K562 (cell line): ENCODE data around the gene PHLDB3. TPM values are rescaled to one million over a fixed set of nuclear protein-coding genes. Genes with fewer than 3 reads are reported as not detected.

ENCODE experiments used
- ARNT ChIP-seq, 2 experiments: fragments of 450-650 bp; IDR thresholded peaks; 2 replicates each; pipeline ENCODE4 v1.6.1; 2016; ENCODE audit warnings: mild to moderate bottlenecking in 1 of 2
- ATF6 ChIP-seq: sonication (generic); formaldehyde crosslinking; IDR thresholded peaks from 2 replicates; pipeline ENCODE4 v1.4.0; 2020; ENCODE audit warnings: mild to moderate bottlenecking, missing genetic modification reagents
- BDP1 ChIP-seq: IDR thresholded peaks from 3 replicates; pipeline ENCODE4 v1.6.1; 2011; ENCODE audit not compliant: insufficient read length, insufficient read depth
- BRD4 ChIP-seq: fragments of 200-600 bp; sonication (generic); IDR thresholded peaks from 2 replicates; pipeline ENCODE4 v1.6.1; 2017; ENCODE audit warnings: inconsistent platforms
- CHCHD3 ChIP-seq: fragments of 250-450 bp; sonication (Bioruptor Pico); IDR thresholded peaks from 2 replicates; pipeline ENCODE4 v2.1.2; 2022; ENCODE audit warnings: mild to moderate bottlenecking
- FOXA3 ChIP-seq, 2 experiments: fragments of 450-650 bp in 1 of 2; sonication (generic) in 1 of 2; formaldehyde crosslinking; IDR thresholded peaks in 1 of 2; conservative IDR thresholded peaks in 1 of 2; 2 replicates each; pipeline versions ENCODE4 v1.4.0 to v1.8.0; 2020 to 2022; ENCODE audit warnings: mild to moderate bottlenecking in 2 of 2, missing genetic modification reagents in 1 of 2
- GABPB1 ChIP-seq: sonication (generic); formaldehyde crosslinking; IDR thresholded peaks from 2 replicates; pipeline ENCODE4 v1.8.0; 2022; ENCODE audit warnings: mild to moderate bottlenecking, missing genetic modification reagents
- GMEB1 ChIP-seq: fragments of 250-450 bp; sonication (Bioruptor Pico); IDR thresholded peaks from 2 replicates; pipeline ENCODE4 v1.4.0; 2020; ENCODE audit warnings: mild to moderate bottlenecking
- NEUROD1 ChIP-seq: fragments of 150-350 bp; IDR thresholded peaks from 2 replicates; pipeline ENCODE4 v1.6.1; 2014; ENCODE audit warnings: borderline replicate concordance, low read length, low read depth; ENCODE audit not compliant: partially characterized antibody
- POLR2G ChIP-seq: fragments of 200-400 bp; formaldehyde crosslinking; IDR thresholded peaks from 2 replicates; pipeline ENCODE4 v1.6.1; 2017; ENCODE audit warnings: low read depth, mild to moderate bottlenecking, antibody characterized with exemption, low read length, moderate library complexity
- SMARCB1 ChIP-seq: IDR thresholded peaks from 2 replicates; pipeline ENCODE4 v1.6.1; 2011; ENCODE audit warnings: improper control_type of control experiment, low read depth; ENCODE audit not compliant: insufficient read length
- SREBF2 ChIP-seq: sonication (generic); formaldehyde crosslinking; IDR thresholded peaks from 2 replicates; pipeline ENCODE4 v1.4.0; 2020; ENCODE audit warnings: mild to moderate bottlenecking, missing genetic modification reagents
- THRAP3 ChIP-seq: fragments of 450-650 bp; IDR thresholded peaks from 2 replicates; pipeline ENCODE4 v1.6.1; 2016; ENCODE audit warnings: mild to moderate bottlenecking, inconsistent platforms, borderline replicate concordance
- ZBTB8A ChIP-seq: fragments of 450-650 bp; IDR thresholded peaks from 2 replicates; pipeline ENCODE4 v1.6.1; 2018; ENCODE audit warnings: mild to moderate bottlenecking, moderate library complexity; ENCODE audit not compliant: partially characterized antibody
- ZNF695 ChIP-seq: fragments of 450-650 bp; formaldehyde crosslinking; IDR thresholded peaks from 2 replicates; pipeline ENCODE4 v1.4.0; 2020; ENCODE audit warnings: mild to moderate bottlenecking, moderate library complexity
- polyA plus RNA-seq, 8 experiments: library from polyadenylated mRNA; depleted of rRNA in 4 of 8; stranded (reverse) in 5 of 8; unstranded in 3 of 8; fragments of >200 nt; fragmentation: Nextera tagmentation in 2 of 8; fragmentation: Illumina TruSeq in 1 of 8; extraction: Ambion mirVana in 2 of 8; extraction: Trizol in 1 of 8; gene quantifications; 2 replicates each; pipeline versions ENCODE4 v1.2.1 to v1.2.3, GENCODE V29; 2011 to 2014; ENCODE audit warnings: inconsistent platforms in 1 of 8, missing spikeins in 1 of 8
- total RNA-seq, 7 experiments: library from RNA; depleted of rRNA in 6 of 7; stranded (reverse); fragments of >200 nt in 6 of 7; fragmentation: Illumina TruSeq in 2 of 7; extraction: Trizol in 2 of 7; gene quantifications; 2 replicates each; pipeline versions ENCODE4 v1.2.1 to v1.2.3, GENCODE V29; 2011 to 2021; ENCODE audit warnings: low replicate concordance in 1 of 7
- TF ChIP-seq, protein P1 (sequence below): fragments of 200-800 bp; sonication (Bioruptor generic); IDR thresholded peaks from 2 replicates; pipeline ENCODE4 v1.6.1; 2017; ENCODE audit warnings: missing genetic modification characterization, missing compliant biosample characterization
- TF ChIP-seq, protein P2 (sequence below), 2 experiments: fragments of 450-650 bp; conservative IDR thresholded peaks; 2 replicates each; pipeline ENCODE4 v1.6.1; 2017; ENCODE audit warnings: mild to moderate bottlenecking in 2 of 2, moderate library complexity in 2 of 2
- TF ChIP-seq, protein P3 (sequence below): fragments of 250-450 bp; sonication (Bioruptor Pico); IDR thresholded peaks from 2 replicates; pipeline ENCODE4 v1.8.0; 2021; ENCODE audit warnings: moderate library complexity, mild to moderate bottlenecking, inconsistent platforms

PHLDB3 gene
- total and polyA plus RNA-seq, 9 of the 15 experiments (the other 6 are each of a cell fraction or from before 2014, with no cell fraction given), result 0.04 to 23.5 (median 3.9) TPM

DNA sequence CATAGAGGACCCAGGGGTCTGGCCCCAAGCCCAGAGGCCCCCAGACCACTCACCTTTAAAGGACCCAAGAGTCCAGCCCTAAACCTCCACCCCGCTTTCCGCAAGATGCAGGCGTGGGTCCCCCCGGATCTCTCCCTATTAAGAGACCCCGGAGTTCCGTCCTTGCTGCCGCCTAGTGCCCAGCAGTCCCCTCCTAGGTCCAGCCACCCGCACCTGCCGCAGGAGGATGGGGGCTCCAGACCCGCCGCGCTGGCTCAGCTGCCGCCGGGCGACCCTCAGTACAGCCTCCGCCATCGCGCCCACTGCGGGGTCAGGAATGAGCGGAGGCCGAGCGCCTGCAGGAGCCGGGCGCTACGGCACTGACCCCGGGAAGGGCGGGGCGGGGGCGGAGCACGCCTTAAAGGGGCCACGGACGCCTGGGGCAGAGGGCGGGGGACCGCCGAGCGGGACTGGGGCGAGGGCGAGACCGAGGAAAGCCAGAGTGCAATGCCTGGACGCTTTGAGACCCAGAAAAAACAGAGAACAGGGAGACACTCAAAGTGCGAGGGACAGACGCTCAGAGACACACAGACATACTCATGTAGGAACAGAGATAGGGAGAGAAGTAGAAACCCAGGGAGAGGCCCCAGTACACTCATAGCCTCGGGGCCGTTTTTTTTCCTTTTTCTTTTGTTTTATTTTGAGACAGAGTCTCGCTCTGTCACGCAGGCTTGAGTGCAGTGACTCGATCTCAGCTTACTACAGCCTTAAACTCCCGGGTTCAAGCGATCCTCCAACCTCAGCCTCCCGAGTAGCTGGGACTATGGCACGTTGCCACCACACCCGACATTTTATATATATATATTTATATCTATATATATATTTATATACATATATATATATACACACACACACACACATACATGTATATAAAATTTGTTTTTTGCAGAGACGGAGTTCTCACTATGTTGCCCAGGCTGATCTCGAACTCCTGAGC lies 22.6 kb upstream of the PHLDB3 start, which contains the start of gene ETHE1 (continued):
- TF ChIP-seq, protein P1, sequence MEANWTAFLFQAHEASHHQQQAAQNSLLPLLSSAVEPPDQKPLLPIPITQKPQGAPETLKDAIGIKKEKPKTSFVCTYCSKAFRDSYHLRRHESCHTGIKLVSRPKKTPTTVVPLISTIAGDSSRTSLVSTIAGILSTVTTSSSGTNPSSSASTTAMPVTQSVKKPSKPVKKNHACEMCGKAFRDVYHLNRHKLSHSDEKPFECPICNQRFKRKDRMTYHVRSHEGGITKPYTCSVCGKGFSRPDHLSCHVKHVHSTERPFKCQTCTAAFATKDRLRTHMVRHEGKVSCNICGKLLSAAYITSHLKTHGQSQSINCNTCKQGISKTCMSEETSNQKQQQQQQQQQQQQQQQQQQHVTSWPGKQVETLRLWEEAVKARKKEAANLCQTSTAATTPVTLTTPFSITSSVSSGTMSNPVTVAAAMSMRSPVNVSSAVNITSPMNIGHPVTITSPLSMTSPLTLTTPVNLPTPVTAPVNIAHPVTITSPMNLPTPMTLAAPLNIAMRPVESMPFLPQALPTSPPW (CRISPR knock-in tag), result peak; percentile 74
- TF ChIP-seq ZNF695, result no peak
- no peak for TF ChIP-seq BDP1
- no peak for TF ChIP-seq SMARCB1
- TF ChIP-seq NEUROD1, result peak; percentile 81
- TF ChIP-seq ATF6, result no peak
- no peak for TF ChIP-seq SREBF2 (CRISPR knock-in tag)
- TF ChIP-seq GMEB1, result peak; percentile 39; the same call in 1 of the 2 replicates
- no peak for TF ChIP-seq CHCHD3
- no peak for TF ChIP-seq FOXA3 (CRISPR knock-in tag; conservative IDR thresholded peaks at IDR 0.05 in 1 of 2, IDR thresholded peaks at IDR 0.05 in 1 of 2)
- TF ChIP-seq ZBTB8A, result no peak
- no peak for TF ChIP-seq ARNT (IDR thresholded peaks at IDR 0.05)
- TF ChIP-seq, protein P2, sequence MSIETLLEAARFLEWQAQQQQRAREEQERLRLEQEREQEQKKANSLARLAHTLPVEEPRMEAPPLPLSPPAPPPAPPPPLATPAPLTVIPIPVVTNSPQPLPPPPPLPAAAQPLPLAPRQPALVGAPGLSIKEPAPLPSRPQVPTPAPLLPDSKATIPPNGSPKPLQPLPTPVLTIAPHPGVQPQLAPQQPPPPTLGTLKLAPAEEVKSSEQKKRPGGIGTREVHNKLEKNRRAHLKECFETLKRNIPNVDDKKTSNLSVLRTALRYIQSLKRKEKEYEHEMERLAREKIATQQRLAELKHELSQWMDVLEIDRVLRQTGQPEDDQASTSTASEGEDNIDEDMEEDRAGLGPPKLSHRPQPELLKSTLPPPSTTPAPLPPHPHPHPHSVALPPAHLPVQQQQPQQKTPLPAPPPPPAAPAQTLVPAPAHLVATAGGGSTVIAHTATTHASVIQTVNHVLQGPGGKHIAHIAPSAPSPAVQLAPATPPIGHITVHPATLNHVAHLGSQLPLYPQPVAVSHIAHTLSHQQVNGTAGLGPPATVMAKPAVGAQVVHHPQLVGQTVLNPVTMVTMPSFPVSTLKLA (conservative IDR thresholded peaks at IDR 0.05), result peak in 1 of 2 experiments; percentile 49; a peak in 1 of 4 replicates
- TF ChIP-seq, protein P3, sequence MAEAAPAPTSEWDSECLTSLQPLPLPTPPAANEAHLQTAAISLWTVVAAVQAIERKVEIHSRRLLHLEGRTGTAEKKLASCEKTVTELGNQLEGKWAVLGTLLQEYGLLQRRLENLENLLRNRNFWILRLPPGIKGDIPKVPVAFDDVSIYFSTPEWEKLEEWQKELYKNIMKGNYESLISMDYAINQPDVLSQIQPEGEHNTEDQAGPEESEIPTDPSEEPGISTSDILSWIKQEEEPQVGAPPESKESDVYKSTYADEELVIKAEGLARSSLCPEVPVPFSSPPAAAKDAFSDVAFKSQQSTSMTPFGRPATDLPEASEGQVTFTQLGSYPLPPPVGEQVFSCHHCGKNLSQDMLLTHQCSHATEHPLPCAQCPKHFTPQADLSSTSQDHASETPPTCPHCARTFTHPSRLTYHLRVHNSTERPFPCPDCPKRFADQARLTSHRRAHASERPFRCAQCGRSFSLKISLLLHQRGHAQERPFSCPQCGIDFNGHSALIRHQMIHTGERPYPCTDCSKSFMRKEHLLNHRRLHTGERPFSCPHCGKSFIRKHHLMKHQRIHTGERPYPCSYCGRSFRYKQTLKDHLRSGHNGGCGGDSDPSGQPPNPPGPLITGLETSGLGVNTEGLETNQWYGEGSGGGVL, result no peak
- peak; percentile 93 for TF ChIP-seq POLR2G
- TF ChIP-seq THRAP3, result no peak
- TF ChIP-seq BRD4, result no peak
- TF ChIP-seq GABPB1 (CRISPR knock-in tag), result 0 out of 2 replicates have a peak, but pooled peaks have one; percentile 16
